Skin of body (tissue), 2 donors: ENCODE data around the gene TMEM184C. TPM values are rescaled to one million over a fixed set of nuclear protein-coding genes. Genes with fewer than 3 reads are reported as not detected.

Source experiments
- DNase-seq: peaks from one replicate; lab custom pipeline; 2025; lab: John Stamatoyannopoulos, UW
- total RNA-seq: library from RNA; depleted of rRNA; stranded (reverse); fragments of >200 nt; gene quantifications from one replicate; pipeline ENCODE4 v1.2.3, GENCODE V29; 2014

Gene TMEM184C
- total RNA-seq: 21.2 TPM

- DNase-seq: peak; percentile 95
Observed at GRCh38 chr4:147617173-147617840, at the start of gene TMEM184C. TSS of gene TMEM184C (plus strand) at chr4:147617397. CDS start at chr4:147617957, 560 bp downstream.

- DNase-seq: no peak
Observed at GRCh38 chr4:147570616-147571015, 46.6 kb upstream of the TMEM184C start.

- DNase-seq: no peak
Observed at GRCh38 chr4:147571036-147571770, 46.0 kb upstream of the TMEM184C start.

- DNase-seq: no peak
Observed at GRCh38 chr4:147576084-147576483, 41.1 kb upstream of the TMEM184C start.

GRCh38 chr4:147578051-147578476, 39.1 kb upstream of the TMEM184C start:
- DNase-seq: no peak

GRCh38 chr4:147578593-147578992, 38.6 kb upstream of the TMEM184C start:
- DNase-seq: no peak

- no peak for DNase-seq
Observed at GRCh38 chr4:147580396-147580795, 36.8 kb upstream of the TMEM184C start.

GRCh38 chr4:147581606-147582350, 35.4 kb upstream of the TMEM184C start:
- DNase-seq: no peak

- DNase-seq: no peak
Observed at GRCh38 chr4:147582386-147583060, 34.7 kb upstream of the TMEM184C start.

GRCh38 chr4:147583876-147584275, 33.3 kb upstream of the TMEM184C start:
- no peak for DNase-seq

GRCh38 chr4:147586032-147586431, 31.2 kb upstream of the TMEM184C start:
- DNase-seq: no peak

GRCh38 chr4:147586637-147587036, 30.6 kb upstream of the TMEM184C start:
- DNase-seq: no peak

GRCh38 chr4:147587041-147587440, 30.2 kb upstream of the TMEM184C start:
- peak; percentile 41 for DNase-seq

- DNase-seq: no peak
Observed at GRCh38 chr4:147589586-147589985, 27.6 kb upstream of the TMEM184C start.

- DNase-seq: peak; percentile 83
Observed at GRCh38 chr4:147590249-147590920, 26.8 kb upstream of the TMEM184C start.

GRCh38 chr4:147591106-147591505, 26.1 kb upstream of the TMEM184C start:
- DNase-seq: no peak

- DNase-seq: no peak
Observed at GRCh38 chr4:147594107-147594506, 23.1 kb upstream of the TMEM184C start.

GRCh38 chr4:147594578-147594977, 22.6 kb upstream of the TMEM184C start:
- no peak for DNase-seq

- DNase-seq: peak; percentile 6
Observed at GRCh38 chr4:147596377-147596776, 20.8 kb upstream of the TMEM184C start.

- DNase-seq: no peak
Observed at GRCh38 chr4:147596981-147597380, 20.2 kb upstream of the TMEM184C start.

- no peak for DNase-seq
Observed at GRCh38 chr4:147597561-147597960, 19.6 kb upstream of the TMEM184C start.
